ENCODE data around the gene PTPN9.

Gene PTPN9

GRCh38 chr15:75578948-75579920, at the start of gene PTPN9:
Gene PTPN9 (minus strand): TSS chr15:75579315. CDS start chr15:75578776, 539 bp downstream.
- peak; percentile 81 for DNase-seq (ENCODE audit: low read depth)
- peak within 1 kb of the TSS; percentile 86 for H3K4me3 ChIP-seq (ENCODE audit: low read depth, low read length)
- peak; percentile 40 for TF ChIP-seq CTCF (IDR thresholded peaks at IDR 0.05; ENCODE audit: insufficient read depth, low read depth, low read length, missing control alignments)

- peak within 1 kb of the TSS; percentile 75 for H3K4me3 ChIP-seq (ENCODE audit: low read depth, low read length)
- no peak for TF ChIP-seq CTCF (IDR thresholded peaks at IDR 0.05; ENCODE audit: insufficient read depth, low read depth, low read length, missing control alignments)
- DNase-seq (ENCODE audit: low read depth) = peak; percentile 98
Measured at GRCh38 chr15:75625542-75626347, 46.6 kb upstream of the PTPN9 start, which contains the start of gene SNUPN. Gene SNUPN (minus strand): TSS chr15:75625725. CDS start chr15:75621051, 4,674 bp downstream.

DNA sequence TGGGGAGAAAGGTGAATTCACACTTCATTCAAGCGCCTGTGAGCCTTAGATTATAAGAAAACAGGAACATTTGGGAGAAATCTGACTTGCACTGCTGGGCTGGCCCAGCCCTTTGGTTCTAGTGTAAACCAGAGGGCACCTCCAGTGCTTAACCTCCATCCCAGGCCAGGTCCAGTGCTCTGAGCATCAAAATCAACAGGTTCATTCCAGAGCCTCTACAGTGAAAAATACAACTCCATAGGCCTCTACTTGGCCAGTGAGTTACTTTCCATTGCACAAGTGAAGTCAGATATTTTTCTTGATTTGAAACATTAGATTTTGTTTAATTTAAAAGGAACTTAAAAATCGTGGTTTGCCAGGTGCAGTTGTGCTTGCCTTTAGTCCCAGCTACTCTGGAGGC, 43.4 kb upstream of the PTPN9 start:
- no peak for DNase-seq (ENCODE audit: low read depth)
- no peak overlapping the region for H3K4me3 ChIP-seq (ENCODE audit: low read depth, low read length)
- TF ChIP-seq CTCF (IDR thresholded peaks at IDR 0.05; ENCODE audit: insufficient read depth, low read depth, low read length, missing control alignments) = no peak

DNA sequence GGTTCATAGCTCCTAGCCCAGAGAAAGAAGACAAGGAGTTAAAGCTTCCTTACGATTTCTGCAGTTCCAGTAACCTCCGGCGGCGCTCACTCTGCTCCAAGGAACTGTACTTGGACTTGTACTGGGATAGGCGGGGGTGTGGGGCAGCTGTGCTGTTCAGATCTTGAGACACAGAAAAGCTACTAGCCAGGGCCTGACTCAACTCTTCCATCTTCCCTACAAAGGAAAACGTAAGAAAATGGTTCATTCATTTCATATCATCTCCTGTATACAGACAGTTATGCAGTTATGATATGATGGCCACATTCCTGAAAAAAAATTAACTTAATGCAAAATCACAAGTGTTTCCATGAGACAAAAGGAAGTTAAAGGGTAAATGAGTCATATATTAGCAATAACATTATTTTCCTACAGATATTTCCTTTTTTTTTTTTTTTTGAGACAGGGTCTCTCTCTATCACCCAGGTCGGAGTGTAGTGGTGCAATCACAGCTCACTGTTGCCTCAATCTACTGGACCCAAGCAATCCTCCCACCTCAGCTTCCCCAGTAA, 41.8 kb upstream of the PTPN9 start:
- DNase-seq (ENCODE audit: low read depth) = no peak
- no peak overlapping the region for H3K4me3 ChIP-seq (ENCODE audit: low read depth, low read length)
- TF ChIP-seq CTCF (IDR thresholded peaks at IDR 0.05; ENCODE audit: insufficient read depth, low read depth, low read length, missing control alignments) = no peak

DNA sequence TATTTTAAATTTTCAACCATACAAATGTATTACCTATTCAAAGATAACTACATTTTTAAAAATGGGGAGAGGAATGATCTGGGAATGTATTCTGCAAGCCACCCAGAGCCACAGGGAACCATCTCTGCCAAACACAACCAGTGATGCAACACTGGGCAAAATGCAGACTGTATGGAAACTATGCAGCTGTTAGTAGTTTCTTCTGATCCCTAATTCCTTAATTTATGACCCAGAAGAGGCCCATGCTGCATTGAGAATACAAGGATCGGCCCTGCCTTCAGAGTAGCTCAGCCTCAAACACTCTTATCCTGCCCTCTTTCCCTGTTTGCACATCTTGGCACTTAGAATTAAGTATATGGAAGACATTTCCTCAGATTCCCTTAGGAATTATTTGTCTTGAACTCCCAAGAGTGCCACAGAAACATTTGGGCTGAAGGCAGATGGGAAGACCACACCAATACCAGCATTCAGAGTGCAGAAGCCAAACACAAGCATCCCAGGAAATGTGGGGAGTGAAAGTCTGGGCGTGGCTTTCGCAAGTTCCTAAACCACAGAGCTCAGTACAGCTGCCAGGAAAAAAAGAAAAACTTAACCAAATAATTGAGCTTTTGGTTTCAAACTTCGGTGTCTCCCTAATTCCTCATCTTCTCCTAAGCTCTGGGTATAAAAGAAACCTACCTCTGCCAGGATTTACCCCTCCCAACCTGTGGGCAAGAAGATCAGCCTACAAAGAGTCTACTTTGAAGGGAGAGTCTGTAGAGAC, 41.1 kb upstream of the PTPN9 start:
- no peak for TF ChIP-seq CTCF (IDR thresholded peaks at IDR 0.05; ENCODE audit: insufficient read depth, low read depth, low read length, missing control alignments)
- DNase-seq (ENCODE audit: low read depth) = no peak
- no peak overlapping the region for H3K4me3 ChIP-seq (ENCODE audit: low read depth, low read length)

GRCh38 chr15:75616766-75617165, 37.7 kb upstream of the PTPN9 start:
- no peak overlapping the region for H3K4me3 ChIP-seq (ENCODE audit: low read depth, low read length)
- DNase-seq (ENCODE audit: low read depth) = no peak
- no peak for TF ChIP-seq CTCF (IDR thresholded peaks at IDR 0.05; ENCODE audit: insufficient read depth, low read depth, low read length, missing control alignments)

Measured in GM12865 (cell line).